Gastrocnemius medialis (tissue), 4 donors: ENCODE data around the gene NR2E1.

Experiments used
- POLR2A ChIP-seq, 2 donors: fragments of 450-650 bp; IDR thresholded peaks; one replicate each; pipeline ENCODE4 v1.6.1; 2017; ENCODE audit warnings: antibody characterized with exemption in 2 of 2, mild to moderate bottlenecking in 2 of 2, moderate library complexity in 2 of 2
- TF ChIP-seq, protein P1 (sequence below), 5 experiments: fragments of 450-650 bp in 3 of 5; fragments of 200-600 bp in 2 of 5; sonication (generic) in 2 of 5; IDR thresholded peaks in 4 of 5; conservative IDR thresholded peaks in 1 of 5; 1 replicate in 4 of 5; 2 replicates in 1 of 5; pipeline ENCODE4 v1.5.1; 2016 to 2019; ENCODE audit warnings: antibody characterized with exemption in 5 of 5, mild to moderate bottlenecking in 3 of 5, moderate library complexity in 3 of 5

DNA sequence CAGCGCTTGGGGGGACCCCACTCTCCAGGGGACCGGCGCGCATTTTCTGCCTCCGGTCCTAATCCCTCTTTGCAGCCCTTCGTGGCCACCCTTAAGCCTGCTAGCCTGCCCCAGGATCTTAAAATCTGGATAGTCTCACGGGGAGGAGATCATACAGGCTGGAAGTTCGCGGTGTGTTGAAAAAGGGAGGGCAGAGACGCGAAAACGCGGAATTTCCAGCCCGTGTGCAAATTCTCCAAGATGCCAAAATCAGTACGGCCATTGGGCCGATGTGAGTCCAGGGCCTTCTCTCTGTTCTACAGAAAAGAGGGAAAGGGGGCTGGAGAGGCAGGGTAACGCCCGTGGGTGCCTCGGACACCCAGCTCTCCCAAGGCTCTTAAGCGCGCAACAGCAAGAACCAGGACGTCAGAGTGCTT, 9.4 kb downstream of the NR2E1 start:
- TF ChIP-seq, protein P1, sequence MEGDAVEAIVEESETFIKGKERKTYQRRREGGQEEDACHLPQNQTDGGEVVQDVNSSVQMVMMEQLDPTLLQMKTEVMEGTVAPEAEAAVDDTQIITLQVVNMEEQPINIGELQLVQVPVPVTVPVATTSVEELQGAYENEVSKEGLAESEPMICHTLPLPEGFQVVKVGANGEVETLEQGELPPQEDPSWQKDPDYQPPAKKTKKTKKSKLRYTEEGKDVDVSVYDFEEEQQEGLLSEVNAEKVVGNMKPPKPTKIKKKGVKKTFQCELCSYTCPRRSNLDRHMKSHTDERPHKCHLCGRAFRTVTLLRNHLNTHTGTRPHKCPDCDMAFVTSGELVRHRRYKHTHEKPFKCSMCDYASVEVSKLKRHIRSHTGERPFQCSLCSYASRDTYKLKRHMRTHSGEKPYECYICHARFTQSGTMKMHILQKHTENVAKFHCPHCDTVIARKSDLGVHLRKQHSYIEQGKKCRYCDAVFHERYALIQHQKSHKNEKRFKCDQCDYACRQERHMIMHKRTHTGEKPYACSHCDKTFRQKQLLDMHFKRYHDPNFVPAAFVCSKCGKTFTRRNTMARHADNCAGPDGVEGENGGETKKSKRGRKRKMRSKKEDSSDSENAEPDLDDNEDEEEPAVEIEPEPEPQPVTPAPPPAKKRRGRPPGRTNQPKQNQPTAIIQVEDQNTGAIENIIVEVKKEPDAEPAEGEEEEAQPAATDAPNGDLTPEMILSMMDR (IDR thresholded peaks at IDR 0.05 in 4 of 5, conservative IDR thresholded peaks at IDR 0.05 in 1 of 5): no peak
- no peak for TF ChIP-seq POLR2A (IDR thresholded peaks at IDR 0.05)
